GM12801 (cell line): ENCODE results near the gene FGD2.

Experiments used
- CTCF ChIP-seq: IDR thresholded peaks from one replicate; pipeline ENCODE4 v1.5.1; 2011; ENCODE audit warnings: control low read depth; ENCODE audit not compliant: insufficient read length; ENCODE audit errors: extremely low read depth

FGD2 gene

GRCh38 chr6:37052027-37052628, 46.7 kb downstream of the FGD2 start:
- TF ChIP-seq CTCF: no peak

GRCh38 chr6:37053683-37054082, 48.2 kb downstream of the FGD2 start:
- TF ChIP-seq CTCF: no peak

- TF ChIP-seq CTCF: no peak
Observed at GRCh38 chr6:37054171-37054570, 48.7 kb downstream of the FGD2 start.

- no peak for TF ChIP-seq CTCF
Observed at GRCh38 chr6:37054580-37054979, 49.1 kb downstream of the FGD2 start.

- TF ChIP-seq CTCF: no peak
Observed at GRCh38 chr6:37056112-37056403, 50.6 kb downstream of the FGD2 start.

- TF ChIP-seq CTCF: no peak
Observed at GRCh38 chr6:37056439-37057127, 51.1 kb downstream of the FGD2 start.

- no peak for TF ChIP-seq CTCF
Observed at GRCh38 chr6:37057128-37057471, 51.6 kb downstream of the FGD2 start.

- TF ChIP-seq CTCF: no peak
Observed at GRCh38 chr6:37057678-37058077, 52.2 kb downstream of the FGD2 start.
